GM18498 (cell line): Measurements from ENCODE around the gene ENOX1.
"Not testable (repeated sequence)": the region's sequence is repeated elsewhere in the genome, so short reads cannot be mapped to it uniquely, and the experiment has no call there.

Experiments used
- ATAC-seq: cut with Tn5 transposase; IDR thresholded peaks from one replicate; pipeline ENCODE4 v1.9.1; 2021; ENCODE audit warnings: mild to moderate bottlenecking, moderate library complexity; ENCODE audit not compliant: unreplicated experiment

Gene ENOX1

GRCh38 chr13:43441899-43442499, 344.8 kb downstream of the ENOX1 start:
- ATAC-seq, result no peak

GRCh38 chr13:43441464-43441863, 345.3 kb downstream of the ENOX1 start:
- no peak for ATAC-seq

- no peak for ATAC-seq
Observed at GRCh38 chr13:43434191-43434590, 352.6 kb downstream of the ENOX1 start.

- no peak for ATAC-seq
Observed at GRCh38 chr13:43433691-43434141, 353.1 kb downstream of the ENOX1 start.

GRCh38 chr13:43432958-43433357, 353.8 kb downstream of the ENOX1 start:
- no peak for ATAC-seq

- no peak for ATAC-seq
Observed at GRCh38 chr13:43431841-43432240, 354.9 kb downstream of the ENOX1 start.

GRCh38 chr13:43431290-43431716, 355.5 kb downstream of the ENOX1 start:
- ATAC-seq, result no peak

- ATAC-seq, result peak; percentile 52
Observed at GRCh38 chr13:43428545-43429296, 358.1 kb downstream of the ENOX1 start.

- ATAC-seq, result no peak
Observed at GRCh38 chr13:43426355-43426754, 360.4 kb downstream of the ENOX1 start.

GRCh38 chr13:43425234-43425633, 361.5 kb downstream of the ENOX1 start:
- no peak for ATAC-seq

GRCh38 chr13:43424412-43424811, 362.4 kb downstream of the ENOX1 start:
- ATAC-seq, result no peak

GRCh38 chr13:43422116-43422515, 364.7 kb downstream of the ENOX1 start:
- ATAC-seq, result no peak

- ATAC-seq, result not testable (repeated sequence)
Observed at GRCh38 chr13:43416842-43417241, 369.9 kb downstream of the ENOX1 start.

- not testable (repeated sequence) for ATAC-seq
Observed at GRCh38 chr13:43416408-43416807, 370.4 kb downstream of the ENOX1 start.

GRCh38 chr13:43415903-43416391, 370.8 kb downstream of the ENOX1 start:
- ATAC-seq, result not testable (repeated sequence)

GRCh38 chr13:43414111-43414510, 372.7 kb downstream of the ENOX1 start:
- no peak for ATAC-seq

GRCh38 chr13:43411741-43412140, 375.0 kb downstream of the ENOX1 start:
- no peak for ATAC-seq

- ATAC-seq, result no peak
Observed at GRCh38 chr13:43411211-43411610, 375.6 kb downstream of the ENOX1 start.

- ATAC-seq, result no peak
Observed at GRCh38 chr13:43408274-43408673, 378.5 kb downstream of the ENOX1 start.

- no peak for ATAC-seq
Observed at GRCh38 chr13:43407023-43407581, 379.7 kb downstream of the ENOX1 start.

GRCh38 chr13:43405457-43405856, 381.3 kb downstream of the ENOX1 start:
- ATAC-seq, result no peak

GRCh38 chr13:43402380-43402779, 384.4 kb downstream of the ENOX1 start:
- no peak for ATAC-seq
